GM19324 (cell line): ENCODE measurements around the gene AHNAK.
"Not testable (repeated sequence)": the region's sequence is repeated elsewhere in the genome, so short reads cannot be mapped to it uniquely, and the experiment has no call there.

Experiments used
- ATAC-seq: cut with Tn5 transposase; IDR thresholded peaks from one replicate; pipeline ENCODE4 v1.9.1; 2021; ENCODE audit warnings: mild to moderate bottlenecking, moderate library complexity; ENCODE audit not compliant: unreplicated experiment, low FRiP score

Gene AHNAK

DNA sequence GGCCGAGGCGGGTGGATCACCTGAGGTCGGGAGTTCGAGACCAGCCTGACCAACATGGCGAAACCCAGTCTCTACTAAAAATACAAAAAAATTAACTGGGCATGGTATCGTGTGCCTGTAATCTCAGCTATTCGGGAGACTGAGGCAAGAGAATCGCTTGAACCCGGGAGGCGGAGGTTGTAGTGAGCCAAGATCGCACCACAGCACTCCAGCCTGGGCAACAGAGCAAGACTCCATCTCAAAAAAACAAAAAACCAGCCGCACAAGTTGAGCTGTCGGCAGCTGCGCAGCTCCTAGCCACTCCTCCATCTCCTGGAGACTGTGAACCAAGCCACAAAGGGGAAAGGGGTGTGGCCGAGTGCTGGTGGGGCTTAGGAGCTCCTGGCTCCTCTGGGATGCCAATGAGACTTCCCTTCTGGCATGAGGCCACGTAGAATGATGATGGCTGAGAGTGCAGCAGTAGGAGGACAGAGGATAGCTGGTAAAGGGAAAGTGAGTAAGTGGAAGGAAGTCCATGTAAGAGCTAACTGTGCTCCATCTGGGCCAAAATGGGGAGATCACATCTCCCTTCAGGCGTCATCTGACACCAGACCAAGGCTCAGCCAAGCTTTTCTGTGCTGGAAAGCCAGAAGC lies 47.2 kb downstream of the AHNAK start:
- not testable (repeated sequence) for ATAC-seq

GRCh38 chr11:62498492-62499286 lies 47.9 kb downstream of the AHNAK start:
- ATAC-seq, result no peak

DNA sequence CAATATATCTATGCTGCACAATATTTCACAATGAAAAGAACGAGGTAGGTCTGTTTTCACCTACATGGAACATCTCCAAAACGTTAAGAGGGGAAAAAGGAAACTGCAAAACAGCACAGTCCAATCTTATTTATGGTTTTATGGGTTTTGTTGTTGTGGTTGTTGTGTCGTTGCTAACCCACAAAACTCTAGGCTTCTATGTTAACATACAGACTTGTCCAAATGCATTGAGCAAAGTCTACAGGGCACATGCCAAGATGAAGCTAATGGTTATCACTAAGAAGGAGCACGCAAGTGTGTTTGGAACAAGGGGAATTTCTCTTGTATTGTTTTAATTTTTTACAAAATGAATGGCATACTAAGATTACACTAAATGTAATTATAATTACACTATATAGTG lies 48.6 kb downstream of the AHNAK start:
- no peak for ATAC-seq

GRCh38 chr11:62497132-62497801 lies 49.3 kb downstream of the AHNAK start:
- no peak for ATAC-seq

DNA sequence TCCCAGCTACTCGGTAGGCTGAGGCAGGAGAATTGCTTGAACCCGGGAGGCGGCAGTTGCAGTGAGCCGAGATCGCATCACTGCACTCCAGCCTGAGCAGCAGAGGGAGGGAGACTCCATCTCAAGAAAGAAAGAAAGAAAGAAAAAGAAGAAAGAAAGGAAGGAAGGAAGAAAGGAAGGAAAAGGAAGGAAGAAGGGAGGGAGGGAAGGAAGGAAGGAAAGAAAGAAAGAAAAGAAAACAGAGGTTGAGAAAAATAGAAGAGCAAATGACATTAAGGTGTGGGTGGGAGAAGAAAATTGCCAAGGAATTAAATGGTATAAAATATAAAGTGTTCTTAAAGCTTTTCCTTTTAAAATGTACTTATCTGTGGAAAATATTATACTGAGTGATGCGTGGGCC lies 49.9 kb downstream of the AHNAK start:
- ATAC-seq, result no peak

DNA sequence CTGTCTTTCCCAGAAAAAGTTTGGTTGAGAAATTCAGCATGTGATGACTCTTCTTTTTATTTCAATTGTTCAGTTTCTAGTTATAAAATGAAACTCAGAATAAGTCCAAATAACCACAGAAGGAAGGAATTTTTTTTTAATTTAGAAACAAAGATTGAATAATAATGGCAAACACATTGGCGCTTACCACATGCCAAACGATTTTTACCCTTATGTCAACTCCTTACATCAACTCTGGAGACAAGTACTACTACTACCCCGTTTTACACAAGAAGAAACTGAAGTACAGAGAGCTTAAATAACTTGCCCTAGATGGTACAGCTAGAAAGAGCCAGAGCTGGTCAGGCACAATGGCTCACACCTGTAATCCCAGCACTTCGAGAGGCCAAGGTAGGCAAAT lies 52.4 kb downstream of the AHNAK start:
- ATAC-seq, result no peak

GRCh38 chr11:62493801-62494200 lies 52.8 kb downstream of the AHNAK start:
- ATAC-seq, result no peak

DNA sequence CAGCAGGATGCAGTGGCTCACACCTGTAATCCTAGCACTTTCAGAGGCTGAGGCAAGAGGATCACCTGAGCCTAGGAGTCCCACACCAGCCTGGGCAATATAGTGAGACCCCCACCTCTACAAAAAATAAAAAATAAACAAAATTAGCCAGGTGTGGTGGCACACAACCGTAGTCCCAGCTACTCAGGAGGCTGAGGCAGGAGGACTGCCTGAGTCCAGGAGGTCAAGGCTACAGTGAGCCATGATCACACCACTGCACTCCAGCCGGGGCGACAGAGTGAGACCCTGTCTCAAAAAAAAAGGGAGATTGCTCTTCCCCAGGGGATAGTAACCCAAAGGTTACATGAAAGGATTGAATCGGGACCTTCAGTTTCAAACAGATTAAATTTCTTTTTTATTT lies 54.0 kb downstream of the AHNAK start:
- ATAC-seq, result no peak

GRCh38 chr11:62491571-62492329 lies 54.9 kb downstream of the AHNAK start:
- ATAC-seq, result no peak

GRCh38 chr11:62489204-62489603 lies 57.4 kb downstream of the AHNAK start:
- no peak for ATAC-seq

DNA sequence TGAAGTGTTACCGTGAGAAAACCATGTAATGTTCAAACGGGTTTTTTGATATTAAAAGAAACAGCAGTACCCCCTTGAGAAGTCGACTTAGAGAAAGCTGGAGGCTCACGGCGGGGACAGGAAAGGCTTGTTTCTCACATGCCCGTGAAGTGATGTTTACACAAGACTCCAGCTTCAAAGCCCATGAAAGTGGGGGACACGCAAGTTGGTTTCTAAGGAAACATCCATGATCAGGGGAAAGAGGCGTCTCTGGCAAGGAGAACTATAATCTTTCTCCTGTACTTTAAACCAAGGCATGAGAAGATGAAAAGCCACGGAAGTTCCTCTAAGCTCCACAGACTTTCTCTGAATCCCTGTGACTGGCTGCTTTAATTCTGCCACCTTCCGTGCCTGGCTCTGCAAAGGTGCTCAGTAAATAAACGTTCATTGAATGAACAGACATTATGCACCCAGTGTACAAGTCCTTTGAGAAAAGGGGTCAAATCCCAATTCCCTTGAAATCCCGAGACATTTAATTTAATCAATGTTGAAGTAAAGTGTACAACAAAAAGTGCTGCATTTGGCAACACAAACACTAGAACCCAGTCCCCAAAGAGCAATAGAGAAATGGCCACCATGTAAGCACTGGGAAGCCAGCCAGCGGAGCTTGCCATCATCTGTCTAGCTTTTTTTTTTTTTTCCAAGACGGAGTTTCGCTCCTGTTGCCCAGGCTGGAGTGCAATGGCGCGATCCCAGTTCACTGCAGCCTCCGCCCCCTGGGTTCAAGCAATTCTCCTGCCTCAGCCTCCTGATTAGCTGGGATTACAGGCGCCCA lies 58.7 kb downstream of the AHNAK start:
- no peak for ATAC-seq

DNA sequence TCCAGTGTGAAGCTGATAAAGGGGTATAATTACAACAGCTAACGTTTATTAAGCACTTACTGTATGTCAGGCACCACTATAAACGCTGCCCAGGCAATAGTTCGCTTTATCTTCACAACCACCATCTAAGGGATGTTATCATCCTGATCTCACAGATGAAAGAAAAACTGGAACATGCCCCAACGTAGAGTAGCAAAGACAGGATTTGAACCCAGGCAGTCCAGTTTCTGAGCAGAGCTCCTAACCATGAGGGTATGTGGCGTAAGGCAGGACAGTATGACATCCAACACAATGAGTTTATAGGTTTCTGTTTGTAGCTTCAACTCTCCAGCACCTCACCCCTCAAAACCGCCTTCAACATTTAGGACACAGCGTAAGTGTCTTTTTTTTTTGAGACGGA lies 59.5 kb downstream of the AHNAK start:
- ATAC-seq, result no peak

- ATAC-seq, result no peak
These were observed 62.3 kb downstream of the AHNAK start for GRCh38 chr11:62484352-62484751.

DNA sequence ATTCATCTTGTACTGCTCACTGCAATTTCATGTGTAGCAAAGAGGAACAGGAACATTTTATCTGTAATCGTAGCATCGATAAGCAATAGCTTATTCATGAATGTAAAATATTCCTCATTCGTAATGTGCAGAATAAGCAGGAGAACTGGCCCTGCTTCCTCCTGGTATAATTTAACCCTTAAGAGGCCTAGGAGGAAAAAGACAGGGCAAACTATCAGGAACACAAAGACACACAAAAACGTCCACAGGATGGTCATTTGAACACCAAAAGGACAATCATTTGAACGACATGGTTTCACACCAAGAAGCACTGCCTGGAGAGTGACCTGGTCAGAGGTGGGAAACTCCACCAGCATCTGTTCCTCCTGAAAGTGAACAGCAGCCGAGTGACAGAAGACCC lies 63.9 kb downstream of the AHNAK start:
- no peak for ATAC-seq

DNA sequence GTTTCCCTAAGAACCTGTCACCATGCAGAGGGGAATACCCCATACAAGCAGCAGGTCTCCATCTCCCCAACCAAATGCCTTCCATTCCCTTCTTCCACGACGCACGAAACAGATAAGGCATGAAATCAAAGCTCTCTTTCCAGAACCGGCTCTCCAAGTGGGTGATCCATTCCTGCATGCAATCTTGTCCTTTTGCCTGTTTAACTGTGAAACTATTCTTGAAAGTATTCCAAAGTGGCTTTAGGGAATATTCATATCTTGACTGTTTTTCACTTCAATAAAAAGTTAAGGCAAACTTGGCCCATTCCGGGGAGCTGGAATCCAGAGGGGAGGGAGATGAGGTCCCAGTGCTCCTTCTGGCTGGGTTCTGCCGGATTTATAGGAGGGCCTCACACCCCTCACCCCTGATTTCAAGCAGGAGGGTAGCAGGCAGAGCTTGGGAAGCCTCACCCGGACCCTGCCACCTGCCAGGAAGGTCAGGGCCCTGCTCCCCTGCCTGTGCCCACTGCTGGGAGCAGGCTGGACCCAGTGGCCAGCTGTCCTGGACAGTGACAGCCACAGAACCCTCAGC lies 66.9 kb downstream of the AHNAK start:
- ATAC-seq, result no peak

GRCh38 chr11:62477927-62478326 lies 68.7 kb downstream of the AHNAK start:
- no peak for ATAC-seq

- no peak for ATAC-seq
These were observed 74.3 kb downstream of the AHNAK start for GRCh38 chr11:62472063-62472884.

- ATAC-seq, result no peak
These were observed 75.0 kb downstream of the AHNAK start for GRCh38 chr11:62471603-62472002.

DNA sequence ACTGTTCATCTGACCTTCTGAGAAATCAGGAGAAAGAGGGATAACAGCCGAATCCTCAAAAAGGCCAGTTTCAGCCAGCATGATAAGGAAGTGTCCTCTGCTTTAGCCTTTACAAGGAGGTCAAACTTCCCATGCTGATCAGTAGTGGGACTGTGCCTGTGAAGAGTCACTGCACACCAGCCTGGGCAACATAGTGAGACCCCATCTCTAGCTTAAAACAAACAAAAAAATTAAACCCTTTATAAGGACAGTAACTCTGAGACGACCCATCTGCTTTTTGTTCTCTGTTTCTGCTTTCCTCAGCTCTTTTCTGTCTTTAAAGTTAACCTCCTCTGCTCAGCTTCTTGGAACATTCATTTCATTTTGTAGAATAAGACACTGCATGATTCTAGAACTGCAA lies 78.0 kb downstream of the AHNAK start:
- no peak for ATAC-seq
